ENCODE results near the gene LRP1B.

- TF ChIP-seq CTCF (IDR thresholded peaks at IDR 0.05) = no peak
- no peak for TF ChIP-seq POLR2AphosphoS5 (IDR thresholded peaks at IDR 0.05)
- no peak for TF ChIP-seq POLR2A (IDR thresholded peaks at IDR 0.05)
Measured at GRCh38 chr2:140356697-140357096, 1774.1 kb downstream of the LRP1B start.

Data from breast epithelium (tissue), 3 donors.